GM10847 (cell line): ENCODE data around the gene CD6.

ENCODE experiments used
- POLR2A ChIP-seq: IDR thresholded peaks from 2 replicates; pipeline ENCODE4 v1.6.1; 2011; ENCODE audit not compliant: insufficient read length; ENCODE audit errors: extremely low read depth

CD6 gene

DNA sequence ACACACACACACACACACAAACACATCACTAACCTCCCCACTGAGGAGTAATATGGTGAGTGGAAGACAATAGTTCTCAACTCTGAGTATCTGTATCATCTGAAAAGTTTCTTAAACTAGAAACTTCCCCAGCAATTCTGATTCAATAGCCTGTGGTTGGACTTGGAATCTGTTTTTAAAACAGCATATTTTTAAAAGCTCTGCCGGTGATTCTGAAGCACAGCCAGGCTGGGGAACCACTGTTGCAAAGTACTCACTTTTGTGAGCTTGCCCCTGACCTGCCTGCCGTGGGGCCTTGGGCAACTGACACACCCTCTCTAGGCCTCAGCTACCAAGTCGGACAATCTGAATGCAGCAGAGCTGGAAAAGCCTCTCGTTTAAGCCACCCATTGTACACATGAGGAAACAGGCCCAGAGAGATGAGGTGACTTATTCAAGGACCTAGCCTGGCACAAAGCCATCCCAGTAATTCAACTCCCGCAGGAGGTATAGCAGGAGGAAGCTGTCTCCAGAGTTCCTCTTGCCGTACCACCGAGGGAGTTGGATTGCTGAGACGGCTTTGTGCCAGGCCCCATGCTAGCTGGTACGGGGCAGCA is 28.4 kb upstream of the CD6 start:
- TF ChIP-seq POLR2A, result no peak

GRCh38 chr11:60944490-60945294 is 26.8 kb upstream of the CD6 start:
- no peak for TF ChIP-seq POLR2A

DNA sequence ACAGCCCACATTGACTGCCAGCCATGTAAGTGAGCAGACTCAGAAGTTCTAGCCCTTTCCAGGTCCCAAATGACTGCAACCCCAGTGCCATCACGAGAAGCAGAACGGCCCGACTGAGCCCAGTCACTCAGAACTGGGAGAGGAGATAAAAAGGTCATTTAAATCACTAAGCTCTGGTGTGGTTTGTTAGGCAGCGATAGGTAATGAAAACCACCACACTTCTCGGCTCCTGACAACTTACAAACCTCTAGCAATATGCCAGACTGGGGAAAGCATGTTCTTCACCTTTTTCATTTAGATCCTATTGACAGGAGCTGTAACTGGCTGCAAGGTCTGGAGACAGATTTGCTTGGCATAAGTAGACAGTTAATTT is 26.2 kb upstream of the CD6 start:
- TF ChIP-seq POLR2A, result no peak

GRCh38 chr11:60946601-60947264 is 24.7 kb upstream of the CD6 start:
- TF ChIP-seq POLR2A, result no peak

- no peak for TF ChIP-seq POLR2A
These were observed 23.8 kb upstream of the CD6 start for GRCh38 chr11:60947700-60948099.

GRCh38 chr11:60948250-60948649 is 23.2 kb upstream of the CD6 start:
- no peak for TF ChIP-seq POLR2A

- TF ChIP-seq POLR2A, result no peak
These were observed 21.5 kb upstream of the CD6 start for GRCh38 chr11:60950024-60950423.

DNA sequence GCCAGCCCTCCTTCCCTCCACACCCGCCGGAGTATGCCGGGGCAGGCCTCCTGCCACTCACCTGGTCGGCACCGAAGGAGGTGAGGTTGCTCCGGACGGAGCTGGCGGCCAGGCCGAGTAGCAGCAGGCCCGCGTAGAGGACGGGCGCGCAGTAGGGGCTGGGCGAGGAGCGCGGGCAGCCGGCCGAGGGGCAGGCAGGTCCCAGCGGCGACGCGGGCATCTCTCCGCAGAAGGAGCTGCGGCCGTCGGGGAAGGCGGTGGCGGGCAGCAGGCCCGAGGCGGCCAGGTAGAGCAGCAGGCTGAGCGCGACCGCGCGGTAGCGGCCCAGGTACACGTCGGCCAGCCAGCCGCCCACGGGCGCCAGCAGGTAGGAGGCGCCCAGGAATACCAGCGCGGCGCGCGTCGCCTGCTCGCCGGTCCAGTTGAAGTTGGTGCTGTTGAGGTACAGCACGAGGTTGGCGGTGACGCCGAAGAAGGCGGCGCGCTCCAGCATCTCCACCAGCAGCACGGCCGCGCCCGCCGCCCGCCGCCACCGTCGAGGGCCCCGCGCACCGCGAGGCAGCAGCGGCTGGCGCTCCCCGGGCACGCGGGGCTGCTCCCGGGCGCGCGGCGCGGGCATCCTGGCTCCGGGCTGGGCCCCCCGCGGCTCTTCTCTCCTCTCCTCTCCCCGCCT is 20.4 kb upstream of the CD6 start:
- no peak for TF ChIP-seq POLR2A

DNA sequence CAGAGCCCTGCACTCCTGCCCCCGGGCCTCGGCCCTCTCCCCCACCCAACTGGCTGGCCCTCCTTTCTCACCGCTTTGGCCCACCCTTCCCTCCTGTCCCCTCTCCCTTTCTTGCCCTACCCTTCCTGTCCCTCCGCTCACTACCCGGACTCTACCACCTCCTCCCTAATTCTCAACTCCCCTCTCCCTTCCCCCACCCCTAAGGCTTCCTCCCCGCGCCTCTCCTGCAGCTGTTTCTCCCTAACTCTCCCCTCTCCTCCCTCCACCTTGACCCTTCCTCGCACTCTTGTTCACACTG is 19.9 kb upstream of the CD6 start:
- TF ChIP-seq POLR2A, result no peak

DNA sequence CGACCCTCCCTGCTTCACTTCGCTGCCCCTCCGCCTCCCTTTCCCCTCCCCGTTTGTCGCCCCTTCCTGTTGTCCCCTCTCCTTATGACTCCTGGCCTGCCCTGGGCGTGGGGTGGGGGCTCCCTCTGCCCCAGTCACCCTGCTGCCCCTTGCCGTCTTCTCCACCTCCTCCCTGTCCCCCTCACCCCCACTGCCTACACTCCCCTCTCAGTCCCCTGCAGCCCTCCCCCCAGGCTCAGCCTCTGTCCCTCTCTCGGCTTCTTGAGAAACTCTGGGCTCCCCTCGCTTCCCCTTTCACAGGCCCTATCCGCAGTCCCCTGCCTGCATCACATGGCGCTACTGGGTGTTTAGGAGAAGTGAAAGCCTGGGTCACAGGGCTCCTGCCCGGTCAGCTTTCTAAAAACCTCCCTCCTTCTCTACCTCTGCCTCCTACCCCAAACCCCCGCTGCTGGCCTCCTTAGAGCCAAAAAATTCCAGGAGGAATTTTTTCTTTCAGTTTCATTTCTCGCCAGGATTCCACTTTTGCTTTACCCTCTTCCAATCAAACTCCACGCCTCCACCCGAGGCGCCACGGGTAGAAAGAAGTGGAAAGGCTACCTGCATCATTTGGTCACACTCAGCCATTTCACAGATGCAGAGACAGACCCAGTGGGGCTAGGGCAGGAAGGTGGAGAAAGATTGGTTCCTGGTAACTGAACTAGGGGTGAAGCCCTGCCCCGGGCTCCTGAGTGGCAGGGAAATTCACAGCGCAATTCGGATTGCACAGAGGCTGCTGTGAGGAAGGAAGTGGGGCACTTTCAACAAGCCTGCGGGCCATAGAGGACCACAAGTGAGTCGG is 19.4 kb upstream of the CD6 start, which contains the start of gene SLC15A3:
Gene SLC15A3, minus strand, starts transcription at position 273 of the 838 bp plus-strand sequence. CDS start 625 bp downstream, outside the sequence.
- TF ChIP-seq POLR2A, result peak; percentile 37

DNA sequence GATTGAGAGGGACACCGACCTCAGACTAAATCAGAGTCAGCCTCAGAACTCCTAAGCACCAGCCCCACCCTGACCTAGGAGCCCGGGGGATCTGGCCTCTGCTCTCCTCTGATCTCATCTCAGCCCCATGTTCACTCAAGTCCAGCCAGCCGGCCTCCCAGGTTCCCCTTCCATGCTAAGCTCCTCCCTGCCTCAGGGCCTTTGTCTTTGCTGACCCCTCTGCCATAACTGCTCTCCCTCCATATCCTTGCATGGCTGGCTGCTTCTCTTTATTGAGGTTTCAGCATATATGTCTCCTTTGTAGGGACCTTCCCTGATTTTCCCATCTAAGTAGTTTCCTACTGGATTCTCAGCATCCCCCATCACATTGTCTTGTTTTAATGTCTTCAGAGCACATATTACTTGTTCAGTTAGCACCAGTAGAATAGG is 18.7 kb upstream of the CD6 start:
- TF ChIP-seq POLR2A, result no peak

- TF ChIP-seq POLR2A, result no peak
These were observed 17.7 kb upstream of the CD6 start for GRCh38 chr11:60953781-60954180.

DNA sequence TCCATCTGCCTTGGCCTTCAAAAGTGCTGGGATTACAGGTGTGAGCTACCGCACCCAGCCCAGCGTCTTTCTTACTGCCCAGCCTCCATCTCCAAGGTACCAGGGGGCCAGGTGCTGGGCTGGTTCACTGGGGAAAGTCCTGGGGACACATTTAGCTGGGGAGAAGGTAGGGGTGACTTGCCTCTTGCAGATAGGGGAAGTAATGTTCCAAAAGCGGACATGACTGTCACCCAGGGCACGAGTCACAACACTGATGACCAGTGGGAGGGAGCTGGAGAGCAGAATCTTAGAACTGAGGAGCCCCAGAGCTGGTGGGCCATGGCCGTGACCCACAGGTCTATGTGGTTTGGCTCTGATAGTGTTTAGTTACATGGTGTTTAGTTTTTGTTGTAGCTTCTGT is 17.1 kb upstream of the CD6 start:
- no peak for TF ChIP-seq POLR2A

DNA sequence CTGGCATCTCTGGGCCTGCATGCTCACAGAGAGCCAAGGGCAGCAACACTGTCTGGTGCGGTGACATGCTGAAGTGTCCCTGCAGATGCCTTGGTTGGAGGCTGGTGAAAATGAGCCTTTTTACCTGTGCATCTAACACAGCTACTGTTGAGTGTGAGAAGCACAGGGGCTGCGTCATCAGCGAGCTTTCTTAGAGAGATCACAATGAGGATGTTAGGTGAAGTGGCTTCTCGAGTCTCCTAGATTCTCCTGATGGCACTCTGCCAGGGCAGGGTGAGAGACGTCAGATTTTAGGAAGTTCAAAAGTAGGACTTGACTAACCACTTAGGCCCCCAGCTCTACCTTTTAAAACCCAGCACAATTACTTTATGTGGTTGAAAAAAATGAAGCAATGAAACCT is 15.9 kb upstream of the CD6 start:
- no peak for TF ChIP-seq POLR2A

DNA sequence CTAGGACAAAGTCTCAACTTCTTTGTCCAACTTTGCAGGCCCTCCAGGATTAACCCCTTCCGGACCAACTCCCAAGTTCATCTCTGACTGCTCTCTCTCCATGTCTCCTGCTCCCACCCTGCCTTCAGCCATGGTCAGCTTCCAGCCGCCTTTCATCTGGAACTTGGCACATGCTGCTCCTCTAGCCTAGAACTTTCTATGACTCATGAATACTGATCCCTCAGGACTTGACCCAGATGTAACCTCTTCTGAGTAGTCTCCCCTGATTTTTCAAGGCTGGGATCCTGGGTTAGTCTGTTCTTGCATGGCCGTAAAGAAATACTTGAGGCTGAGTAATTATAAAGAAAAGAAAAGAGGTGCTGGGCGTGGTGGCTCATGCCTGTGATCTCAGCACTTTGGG is 14.3 kb upstream of the CD6 start:
- no peak for TF ChIP-seq POLR2A
